Activated naive CD4-positive, alpha-beta T cell treated with anti-CD3 and anti-CD28 coated beads, Interleukin-2, amount 50 U/mL, for 16 hours (primary cell): ENCODE measurements around the gene ENPP1.

Source experiments
- DNase-seq: peaks from one replicate; pipeline ENCODE4 v3.0.0-alpha.2; 2020

Gene ENPP1

DNA sequence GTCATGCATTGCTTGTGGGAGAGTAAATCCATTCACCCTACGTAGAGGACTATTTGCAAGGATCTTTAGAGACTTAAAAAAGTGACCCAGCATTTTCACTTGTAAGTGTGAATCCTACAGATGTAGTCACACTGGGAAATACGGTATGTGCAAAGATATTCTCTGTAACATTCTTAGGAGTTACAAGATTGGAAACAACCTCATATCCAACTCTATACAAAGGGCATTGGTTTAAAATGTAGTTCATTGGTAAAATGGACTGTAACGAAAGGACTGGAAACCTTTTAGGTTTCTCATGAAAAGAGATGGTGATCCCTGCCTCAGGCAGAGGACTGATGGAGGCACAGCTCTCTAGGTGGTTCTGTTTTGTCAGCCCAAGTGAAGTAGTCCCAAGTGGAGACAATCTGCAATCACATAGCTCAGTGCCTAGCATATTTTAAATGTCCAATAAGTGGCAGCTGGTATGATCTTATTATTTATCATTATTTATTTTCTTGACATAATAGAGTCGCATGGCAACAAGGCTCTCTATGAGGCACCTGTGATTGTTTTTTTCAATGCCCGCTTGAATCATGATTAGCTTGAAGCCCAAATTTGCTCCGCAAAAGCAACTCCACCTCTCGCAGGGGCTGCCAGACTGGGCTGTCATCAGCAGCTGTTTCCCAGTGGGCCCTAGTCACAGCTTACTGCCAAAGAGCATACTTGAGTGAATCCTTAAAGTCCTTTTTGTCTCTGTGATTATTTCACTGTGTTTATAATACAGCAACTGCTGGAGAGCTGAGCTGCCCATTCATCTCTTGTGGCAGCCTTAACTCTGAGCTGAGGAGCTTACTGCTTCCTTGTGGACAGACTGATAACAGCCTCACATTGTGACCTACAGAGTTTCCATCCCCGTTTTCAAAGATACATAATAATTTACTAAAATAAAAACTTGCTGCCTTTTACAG lies 19.8 kb upstream of the ENPP1 start:
- DNase-seq = no peak

DNA sequence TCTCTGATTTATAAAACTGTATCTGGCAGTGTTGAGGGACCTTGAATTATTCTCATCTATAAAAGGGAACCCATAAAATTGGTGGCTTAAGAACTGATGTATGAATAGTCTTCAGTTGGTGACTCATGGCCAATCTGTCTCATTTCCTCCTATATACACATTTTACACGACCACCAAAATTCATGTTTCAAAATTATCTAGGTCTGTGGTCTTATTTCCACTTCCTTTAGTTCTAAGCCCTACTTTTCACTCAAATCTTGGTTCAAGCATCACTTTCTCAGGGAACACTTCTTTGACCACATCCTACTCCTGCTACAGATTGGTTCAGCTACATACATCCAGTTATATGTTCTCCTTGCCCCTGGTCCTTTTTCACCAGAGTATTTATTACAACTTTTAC lies 18.6 kb upstream of the ENPP1 start:
- DNase-seq = no peak

DNA sequence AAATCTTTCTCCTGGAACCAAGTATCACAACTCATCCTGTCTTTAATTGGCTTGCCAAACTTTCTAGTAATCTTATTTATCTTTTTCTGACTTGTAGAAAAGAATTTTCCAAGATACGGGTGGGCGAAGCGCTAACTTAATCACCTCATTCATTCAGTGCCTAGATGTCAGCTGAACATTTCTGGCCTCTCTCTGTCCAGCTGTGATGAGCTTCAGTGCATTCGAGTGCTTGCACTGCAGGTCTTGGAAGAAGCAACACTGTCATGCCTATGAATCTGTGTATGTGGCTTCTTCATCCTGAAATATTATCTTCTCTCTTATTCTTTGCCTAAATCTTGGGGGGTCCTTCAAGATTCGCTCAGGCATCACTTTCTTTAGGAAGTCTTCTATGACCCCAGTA lies 16.3 kb upstream of the ENPP1 start:
- DNase-seq = no peak

DNA sequence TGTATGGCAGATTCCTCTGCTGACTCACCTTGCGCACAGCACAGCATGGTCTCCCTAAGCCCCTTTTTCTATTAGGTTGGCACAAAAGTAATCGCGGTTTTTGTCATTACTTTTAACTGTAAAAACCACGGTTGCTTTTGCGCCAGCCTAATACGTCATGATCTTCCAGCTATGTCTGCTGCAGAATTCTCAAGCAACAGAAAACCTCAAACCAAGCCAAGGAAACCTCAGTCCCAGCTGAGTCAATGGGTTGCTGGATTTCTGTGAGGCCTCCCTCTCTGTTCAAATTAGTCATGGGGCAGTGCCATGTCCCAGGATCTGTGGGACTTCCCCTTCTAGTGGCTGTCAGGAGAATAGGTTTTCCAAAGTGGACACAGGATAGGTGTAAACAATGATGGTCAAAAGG lies 15.7 kb upstream of the ENPP1 start:
- no peak for DNase-seq

DNA sequence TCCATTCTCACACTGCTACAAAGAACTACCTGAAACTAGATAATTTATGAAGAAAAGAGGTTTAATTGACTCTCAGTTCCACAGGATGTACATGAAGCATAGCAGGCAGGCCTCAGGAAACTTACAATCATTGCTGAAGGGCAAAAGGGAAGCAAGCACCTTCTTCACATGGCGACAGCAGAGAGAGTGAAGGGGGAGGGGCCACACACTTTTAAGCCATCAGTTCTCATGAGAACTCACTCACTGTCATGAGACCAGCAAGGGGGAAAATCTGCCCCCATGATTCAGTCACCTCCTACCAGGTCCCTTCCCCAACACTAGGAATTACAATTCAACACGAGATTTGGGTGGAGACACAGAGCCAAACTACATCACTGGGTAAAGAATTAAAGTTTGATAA lies 12.5 kb upstream of the ENPP1 start:
- no peak for DNase-seq

DNA sequence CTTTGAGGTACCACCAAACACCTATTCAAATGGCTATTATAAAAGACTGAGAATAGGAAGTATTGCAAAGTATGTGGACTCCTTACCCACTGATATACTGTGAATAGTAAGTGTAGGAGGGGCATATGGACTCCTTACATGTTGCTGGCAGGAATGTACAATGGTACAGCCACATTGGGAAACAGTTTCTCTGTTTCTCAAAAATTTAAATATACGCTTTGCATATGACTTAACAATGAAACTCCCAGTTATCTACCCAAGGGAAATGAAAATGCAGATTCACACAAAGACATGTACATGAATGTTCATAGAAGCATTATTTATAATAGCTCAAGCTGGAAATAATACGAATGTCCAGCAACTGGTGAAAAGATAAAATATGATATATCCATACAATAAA lies 5.5 kb upstream of the ENPP1 start:
- no peak for DNase-seq

DNA sequence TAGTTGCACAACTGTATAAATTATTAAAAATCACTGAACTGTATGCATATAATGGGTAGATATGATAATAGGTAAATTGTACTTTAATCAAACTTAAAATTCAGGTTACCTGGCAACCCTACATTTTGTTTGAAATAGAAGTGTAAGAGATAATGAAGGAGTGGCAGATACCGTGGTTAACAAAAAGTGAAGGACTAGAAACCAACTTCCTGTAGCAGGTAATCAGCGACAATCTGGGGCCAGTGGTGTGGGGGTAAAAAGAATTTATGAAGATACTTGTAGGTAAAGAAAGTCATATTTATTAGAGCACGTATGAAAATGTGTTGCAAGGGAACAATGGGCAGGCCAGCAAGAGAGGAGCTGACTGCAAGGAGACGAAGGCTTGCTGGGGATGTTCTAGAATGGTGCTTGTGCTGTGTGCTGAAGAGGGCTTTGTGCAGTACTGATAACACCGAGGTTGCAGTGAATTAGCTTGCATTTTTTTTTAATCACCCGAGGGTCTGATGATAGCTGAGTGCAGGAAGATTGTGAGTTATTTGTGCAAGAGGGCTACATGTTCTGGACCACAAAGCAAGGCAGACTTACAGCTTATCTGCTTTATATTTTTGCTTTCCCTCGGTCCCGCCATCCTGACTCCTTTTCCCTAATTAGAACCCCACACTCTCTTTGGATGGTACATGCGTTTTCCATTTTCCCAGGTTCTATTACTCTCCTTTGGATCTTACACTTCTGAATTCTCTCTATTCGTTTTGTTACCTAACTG lies 4.6 kb upstream of the ENPP1 start:
- no peak for DNase-seq

DNA sequence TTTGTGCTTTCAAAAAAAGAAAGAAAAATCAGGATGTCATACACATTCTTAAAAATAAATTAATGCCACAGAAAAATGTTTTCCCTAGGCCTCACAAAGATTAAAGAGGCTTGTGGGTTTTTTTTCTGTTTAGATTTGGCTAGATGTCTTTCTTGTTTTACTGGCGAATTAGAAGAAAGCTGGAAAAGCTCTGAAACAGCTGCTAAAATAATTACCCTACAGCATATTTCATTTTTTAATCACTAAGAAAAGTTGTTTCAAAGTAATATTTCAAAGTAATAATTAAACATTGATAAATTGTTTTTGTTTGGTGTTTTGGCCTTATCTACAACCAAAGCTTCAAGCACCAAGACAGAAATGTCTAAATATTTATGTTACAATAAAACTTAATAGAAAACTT lies 3.7 kb upstream of the ENPP1 start:
- no peak for DNase-seq

DNA sequence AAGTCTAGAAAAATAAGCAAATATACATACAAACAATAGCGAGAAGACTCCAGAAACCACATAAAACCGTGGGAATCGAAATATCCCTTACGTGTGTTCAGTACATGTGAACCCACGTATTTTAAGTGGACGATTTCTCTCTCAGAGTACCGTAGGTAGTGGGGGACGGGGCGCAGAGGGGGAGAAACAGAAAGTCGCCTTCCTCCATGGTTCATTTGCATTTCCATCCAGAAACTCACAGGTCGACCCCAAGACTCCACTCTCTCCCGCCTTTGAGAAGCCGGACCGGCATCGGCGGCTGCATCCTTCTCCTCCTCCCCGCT lies 538 bp upstream of the ENPP1 start:
- no peak for DNase-seq

DNA sequence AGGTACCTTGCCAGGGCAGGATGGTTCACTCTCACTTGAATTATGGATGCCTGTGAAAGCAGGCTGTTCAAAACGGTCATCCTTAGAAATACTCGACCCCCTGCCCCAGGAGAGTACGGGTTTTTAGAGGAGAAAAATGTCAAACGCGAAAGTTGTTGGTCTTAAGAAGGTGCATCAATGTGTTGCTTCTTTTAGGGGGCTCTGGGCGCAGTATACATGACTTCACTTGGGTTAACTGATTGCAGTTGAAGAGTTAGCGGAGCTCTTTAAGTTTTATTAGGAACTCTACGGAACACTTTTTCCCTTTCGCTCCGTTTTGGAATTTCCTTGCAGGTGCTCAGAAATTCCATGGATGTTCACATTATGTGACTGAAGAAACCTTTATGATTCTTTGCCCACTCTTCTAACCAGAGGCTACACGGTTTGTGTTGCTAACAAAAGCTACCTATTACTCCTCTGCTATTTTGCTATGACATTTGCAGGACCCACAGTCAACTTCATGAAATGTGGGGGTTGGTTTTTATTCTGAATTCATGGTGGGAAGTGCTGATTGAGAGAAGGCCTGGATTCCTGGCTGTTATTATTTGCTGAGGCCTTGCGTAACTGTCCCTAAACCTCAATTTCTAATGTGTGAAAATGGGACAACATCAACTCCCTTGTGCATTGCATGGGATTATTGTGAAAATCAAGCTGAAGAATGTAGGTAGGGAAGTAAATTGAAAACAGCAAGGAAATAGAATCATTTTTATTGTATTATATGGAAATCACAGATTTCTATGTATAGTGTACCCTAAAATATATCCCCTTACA lies 845 bp downstream of the ENPP1 start:
- no peak for DNase-seq

DNA sequence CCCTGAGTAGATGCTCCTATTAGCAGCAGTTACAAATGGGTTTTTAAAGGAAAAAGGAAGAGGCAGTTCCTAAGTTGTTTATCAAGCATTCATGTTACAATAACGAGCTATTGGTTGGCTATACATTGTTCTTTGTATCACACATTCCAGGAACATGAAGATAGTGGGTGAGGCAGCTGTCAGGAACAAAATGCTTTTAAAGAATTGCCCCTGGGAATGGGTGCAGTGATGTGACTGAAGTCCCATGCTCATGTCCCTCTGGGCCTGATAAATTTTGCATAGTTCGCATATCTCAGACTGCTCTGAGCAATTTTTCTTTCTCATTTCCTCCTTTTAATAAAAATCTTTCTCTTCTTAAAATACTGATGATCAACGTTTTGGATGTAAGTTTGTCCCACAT lies 3.7 kb downstream of the ENPP1 start:
- no peak for DNase-seq

DNA sequence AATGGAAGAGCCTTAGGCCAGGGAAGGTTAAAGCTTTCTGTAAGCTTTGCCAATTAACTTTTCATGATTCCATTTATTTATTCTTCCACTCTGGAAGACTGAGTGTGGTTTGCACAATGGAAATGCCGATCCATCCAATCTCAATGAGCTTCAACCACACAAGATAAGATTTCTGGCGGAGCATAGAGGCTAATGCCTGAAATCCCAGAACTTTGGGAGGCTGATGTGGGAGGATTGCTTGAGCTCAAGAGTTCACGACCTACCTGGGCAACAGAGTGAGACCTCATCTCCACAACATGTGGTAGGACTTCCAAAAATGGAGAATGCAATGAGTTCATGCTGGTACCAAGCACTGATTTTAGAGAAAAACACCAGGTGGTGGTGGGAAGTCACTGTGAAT lies 6.2 kb downstream of the ENPP1 start:
- no peak for DNase-seq

DNA sequence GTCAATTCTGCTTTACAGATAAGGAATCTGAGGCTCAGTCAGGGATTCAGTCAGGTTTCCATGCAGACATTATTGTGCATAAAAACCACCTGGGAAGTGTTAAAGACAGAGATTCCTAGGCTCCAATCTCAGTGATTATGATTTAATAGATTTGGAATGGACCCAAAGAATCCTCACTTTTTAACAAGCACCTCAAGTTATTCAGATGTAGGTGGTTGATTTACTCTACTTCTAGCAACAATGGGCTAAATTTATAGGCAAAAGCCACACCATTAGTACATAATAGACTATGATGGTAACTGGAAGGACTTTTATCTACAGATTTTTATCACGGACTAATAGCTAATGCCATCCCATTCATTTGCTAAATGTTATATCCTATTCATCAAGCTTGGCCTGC lies 9.0 kb downstream of the ENPP1 start:
- no peak for DNase-seq

DNA sequence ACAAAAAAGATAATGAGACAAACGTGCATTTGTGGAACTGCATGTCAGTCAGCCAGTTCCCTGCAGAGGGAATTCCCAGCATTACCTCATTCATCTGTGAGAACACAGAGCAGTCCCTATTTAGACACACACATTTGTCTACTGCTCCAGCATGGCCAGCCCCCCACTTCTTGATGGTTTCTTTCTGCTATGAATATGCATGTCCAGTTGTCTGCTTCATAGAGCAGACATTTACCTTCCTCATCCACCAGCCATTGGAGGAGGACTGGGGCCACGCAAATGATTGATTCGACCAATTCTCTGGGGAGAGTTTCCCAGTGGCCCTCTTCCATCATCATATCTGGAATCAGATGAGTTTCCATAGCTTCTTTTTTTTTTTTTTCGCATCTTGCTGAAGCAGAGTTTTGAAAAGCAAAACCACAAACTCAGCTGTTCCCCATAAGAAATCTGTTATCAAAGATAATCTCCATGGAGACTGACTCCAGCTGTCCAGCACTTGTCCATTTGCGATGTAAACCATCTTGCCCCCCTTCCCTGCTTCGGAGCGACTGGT lies 11.8 kb downstream of the ENPP1 start:
- DNase-seq = no peak

DNA sequence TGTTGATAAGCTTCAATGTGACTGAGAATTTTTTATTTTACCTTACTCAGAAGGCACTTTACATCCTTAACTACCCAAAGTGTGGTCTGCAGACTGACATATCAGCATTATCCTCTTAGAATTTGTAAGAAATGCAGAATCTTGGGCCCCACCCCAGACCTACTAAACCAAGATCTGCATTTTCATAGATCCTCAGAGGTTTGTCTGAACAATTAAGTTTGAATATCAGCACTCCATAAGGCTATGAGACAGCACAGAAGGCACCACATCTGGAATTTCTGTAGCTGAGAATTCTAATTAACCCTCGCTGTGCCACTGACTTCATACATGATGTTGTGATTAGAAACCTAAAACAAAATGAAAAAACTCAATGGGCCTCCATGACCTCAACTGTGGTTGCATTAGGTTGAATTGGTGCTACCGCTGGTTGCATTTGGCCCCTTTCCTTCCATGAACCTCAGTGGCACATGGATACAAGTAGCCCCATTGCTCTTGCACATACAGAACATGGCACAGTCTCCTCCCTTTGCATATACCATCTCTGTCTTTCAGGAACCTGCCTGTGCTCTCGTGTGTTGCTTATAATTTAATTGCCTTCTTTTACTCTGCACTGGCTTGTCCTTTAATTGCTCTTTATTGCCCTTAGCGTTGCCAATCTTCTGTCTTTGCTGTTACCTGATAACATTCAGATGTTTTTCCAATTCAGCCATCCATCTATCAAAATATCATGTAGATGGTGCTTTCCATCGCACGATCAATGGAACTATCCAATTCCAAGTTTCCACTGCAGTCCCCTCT lies 13.4 kb downstream of the ENPP1 start:
- no peak for DNase-seq

DNA sequence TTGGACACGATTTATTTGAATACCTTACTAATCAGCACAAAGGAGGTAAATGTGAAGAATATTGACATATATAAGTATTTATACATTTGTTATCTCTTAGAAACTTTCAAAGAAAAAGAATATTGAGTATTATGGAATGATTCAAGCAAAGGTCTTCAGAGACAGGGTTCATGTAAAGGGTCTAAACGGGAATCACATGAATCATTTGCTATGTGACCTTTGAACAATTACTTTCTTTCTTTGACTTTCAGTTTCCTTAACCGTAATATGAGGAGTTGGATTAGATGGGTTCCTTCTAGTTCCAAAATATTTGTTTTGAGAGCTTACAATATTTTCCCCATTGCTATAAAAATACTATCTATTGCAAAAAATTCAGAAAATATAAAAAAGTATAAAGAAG lies 14.3 kb downstream of the ENPP1 start:
- no peak for DNase-seq

DNA sequence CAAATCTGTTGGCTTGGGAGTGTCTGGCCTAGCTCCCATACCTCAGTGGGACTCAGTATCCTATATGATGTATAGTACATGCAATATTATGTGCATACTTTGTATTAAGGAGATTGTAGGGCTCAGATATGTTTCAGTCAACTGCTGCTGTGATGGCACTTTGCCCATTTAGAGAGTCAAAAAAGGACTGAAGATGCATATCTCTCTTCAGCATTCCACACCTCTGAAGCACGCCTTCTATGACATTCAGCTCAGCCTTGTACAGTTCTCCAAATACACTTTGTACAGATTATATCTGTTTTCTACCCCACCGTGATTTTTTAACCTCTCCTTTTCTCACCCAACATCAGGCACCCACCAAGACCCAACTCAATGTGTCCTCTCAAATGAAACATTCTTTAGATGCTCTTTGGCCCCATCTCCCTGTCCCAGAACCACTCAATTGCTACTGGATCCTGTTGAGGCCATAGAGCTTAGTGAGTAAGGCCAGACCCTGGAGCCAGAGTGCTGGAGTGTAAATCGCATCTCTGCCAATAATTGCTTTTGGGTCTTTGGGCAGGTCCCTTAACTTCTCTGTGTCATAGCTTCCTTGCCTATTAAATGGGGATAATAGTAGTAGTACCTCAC lies 15.6 kb downstream of the ENPP1 start:
- DNase-seq = no peak

DNA sequence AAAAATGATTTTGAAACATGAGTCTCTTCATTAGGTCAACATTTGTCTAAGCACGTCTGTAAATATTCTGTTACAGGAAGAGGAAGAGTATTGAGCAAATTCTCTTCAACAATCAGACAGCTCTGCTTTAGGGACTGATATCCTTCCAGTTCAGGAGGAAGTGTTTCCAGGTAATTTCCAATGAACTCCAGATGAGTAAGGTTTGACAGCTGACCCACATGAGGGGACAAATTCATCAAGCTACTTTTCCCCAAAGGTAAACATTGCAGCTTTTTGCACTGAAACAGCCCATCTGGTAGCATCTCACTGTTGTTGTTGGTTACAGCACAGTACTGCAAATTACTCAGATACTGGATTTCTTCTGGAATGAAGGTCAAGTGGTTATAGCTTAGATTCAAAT lies 18.1 kb downstream of the ENPP1 start:
- DNase-seq = no peak

DNA sequence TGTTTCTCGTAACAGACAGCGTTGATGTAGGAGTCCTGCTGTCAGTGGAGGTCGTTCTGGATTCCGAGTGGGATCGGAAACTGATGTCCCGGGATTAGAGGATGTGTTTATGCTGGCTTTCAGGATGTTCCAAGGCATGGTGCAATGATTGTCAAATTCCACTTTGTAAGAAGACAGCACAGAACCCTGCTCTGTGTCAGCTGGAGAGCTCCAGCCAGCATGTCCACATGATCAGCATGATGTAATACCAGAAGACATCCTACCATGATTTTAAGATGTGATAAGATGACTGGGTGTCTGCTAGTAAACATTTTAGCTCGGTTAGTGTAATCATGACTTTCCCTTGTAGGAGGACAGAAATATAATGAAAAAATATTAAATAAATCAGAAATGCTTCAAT lies 20.3 kb downstream of the ENPP1 start:
- no peak for DNase-seq

DNA sequence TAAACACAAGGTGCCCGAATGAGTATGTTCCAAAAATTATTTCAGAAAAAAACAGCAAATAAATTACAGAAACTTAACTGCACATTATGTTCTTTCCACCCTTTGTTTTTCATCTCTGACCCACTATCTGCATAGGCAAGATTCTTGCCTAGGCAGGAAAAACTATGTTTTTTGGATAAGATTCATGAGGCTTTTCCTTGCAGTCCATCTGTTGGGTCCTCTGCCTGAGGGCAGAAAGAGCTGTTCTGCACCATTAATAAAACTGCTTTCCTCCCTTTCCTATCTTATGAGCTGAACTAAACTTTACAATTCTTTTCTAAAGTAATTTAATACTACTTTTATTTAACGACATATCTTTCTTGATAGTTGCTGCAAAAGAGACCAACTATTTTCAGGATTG lies 21.1 kb downstream of the ENPP1 start:
- DNase-seq = no peak

DNA sequence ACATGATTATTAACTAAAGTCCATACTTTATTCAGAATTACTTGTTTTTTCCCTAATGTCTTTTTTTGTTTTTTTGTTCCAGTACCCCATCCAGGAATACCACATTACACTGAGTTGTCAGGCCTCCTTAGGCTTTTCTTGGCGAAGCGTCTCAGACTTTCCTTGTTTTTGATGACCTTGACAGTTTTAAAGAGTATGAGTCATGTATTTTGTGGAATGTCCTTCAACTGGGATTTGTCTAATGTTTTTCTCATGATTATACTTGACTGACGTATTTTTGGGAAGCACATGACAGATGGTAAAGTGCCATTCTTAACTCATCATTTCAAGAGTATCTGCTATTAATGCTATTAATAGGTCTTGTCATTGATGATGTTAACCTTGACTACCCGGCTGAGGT lies 23.6 kb downstream of the ENPP1 start:
- DNase-seq = no peak

DNA sequence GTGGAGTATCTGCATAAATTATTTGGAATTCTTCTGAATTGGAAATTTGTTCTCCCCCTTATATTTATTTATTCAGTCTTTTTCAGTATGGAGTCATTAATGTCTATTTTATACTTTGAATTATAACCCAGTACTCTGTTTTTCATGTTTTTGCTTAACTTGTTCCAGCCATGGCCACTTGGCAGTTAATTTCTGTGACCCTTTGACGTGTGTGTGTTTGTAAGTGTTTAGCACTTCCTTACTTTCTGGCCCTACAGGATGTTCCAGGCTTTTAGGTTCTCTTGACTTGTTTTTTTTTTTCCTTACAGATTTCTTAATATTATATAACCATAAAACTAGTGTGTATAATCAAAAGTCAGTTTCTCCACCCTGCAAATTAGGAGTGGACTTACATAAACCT lies 24.1 kb downstream of the ENPP1 start:
- no peak for DNase-seq
